Naive B cell (primary cell): ENCODE data around the gene SLC9C1. TPM values are rescaled to one million over a fixed set of nuclear protein-coding genes. Genes with fewer than 3 reads are reported as not detected.
A peak's percentile ranks its signal among the peaks of the same experiment; 100 is the strongest.
"Not testable (repeated sequence)": the region's sequence is repeated elsewhere in the genome, so short reads cannot be mapped to it uniquely, and the experiment has no call there.

Source experiments
- ATAC-seq, 2 donors: fragments of 150-1000 bp; cut with Tn5 transposase; 2 replicates each; pipeline ENCODE4 v1.10.0; 2021; ENCODE audit warnings: low read depth in 2 of 2, mild to moderate bottlenecking in 2 of 2, moderate library complexity in 2 of 2
- DNase-seq: peaks from one replicate; pipeline ENCODE4 v3.0.0; 2022
- H3K27ac Mint-ChIP-seq, 6 donors: one replicate each; pipeline ENCODE4 v1.8.0; 2020 to 2022; ENCODE audit warnings: mild to moderate bottlenecking in 6 of 6, mixed read lengths in 6 of 6, moderate library complexity in 5 of 6, inconsistent platforms in 2 of 6
- H3K27me3 Mint-ChIP-seq, 3 donors: one replicate each; pipeline ENCODE4 v1.8.0; 2021 to 2022; ENCODE audit warnings: mixed read lengths in 3 of 3, mild to moderate bottlenecking in 1 of 3
- H3K36me3 Mint-ChIP-seq, 2 donors: one replicate each; pipeline ENCODE4 v1.8.0; 2020 to 2022; ENCODE audit warnings: mixed read lengths in 2 of 2, inconsistent platforms in 1 of 2, mild to moderate bottlenecking in 1 of 2
- H3K4me1 Mint-ChIP-seq, 3 donors: one replicate each; pipeline ENCODE4 v1.8.0; 2020 to 2022; ENCODE audit warnings: mixed read lengths in 3 of 3, inconsistent platforms in 1 of 3, mild to moderate bottlenecking in 1 of 3, moderate library complexity in 1 of 3
- H3K4me3 Mint-ChIP-seq, 8 donors: one replicate each; pipeline ENCODE4 v1.8.0; 2020 to 2022; ENCODE audit warnings: mild to moderate bottlenecking in 8 of 8, mixed read lengths in 8 of 8, moderate library complexity in 8 of 8, inconsistent platforms in 2 of 8
- H3K9me3 Mint-ChIP-seq, 7 donors: one replicate each; pipeline ENCODE4 v1.8.0; 2020 to 2022; ENCODE audit warnings: mixed read lengths in 7 of 7, mild to moderate bottlenecking in 5 of 7, inconsistent platforms in 2 of 7, moderate library complexity in 1 of 7
- polyA plus RNA-seq, 6 donors: library from polyadenylated mRNA; unstranded; fragments of 300-500 nt; fragmentation: Illumina TruSeq; gene quantifications; one replicate each; pipeline ENCODE4 v1.2.3, GENCODE V29; 2021; ENCODE audit warnings: low read depth in 6 of 6

SLC9C1 gene
- polyA plus RNA-seq, 6 donors from 2014 or later: 0.34 to 0.98 TPM; not detected in 4

DNA sequence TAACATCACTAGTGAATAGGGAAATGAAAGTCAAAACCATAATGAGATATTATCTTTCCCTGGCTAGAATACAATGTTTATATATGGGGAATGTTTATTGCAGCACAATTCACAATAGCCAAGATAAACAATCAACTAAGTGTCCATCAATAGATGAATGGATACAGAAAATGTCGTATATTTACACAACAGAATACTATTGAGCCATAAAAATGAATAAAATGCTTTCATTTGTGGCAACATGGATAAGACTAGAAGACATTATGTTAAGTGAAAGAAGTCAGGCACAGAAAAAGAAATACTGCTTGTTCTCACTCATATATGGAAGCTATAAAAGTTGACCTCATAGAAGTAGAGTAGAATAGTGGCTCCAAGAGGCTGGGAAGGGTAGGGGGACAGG lies 65.2 kb downstream of the SLC9C1 start:
- Mint-ChIP-seq H3K36me3 (peaks cover 17 to 21% of the 10 kb centered on the region in 2 donors), H3K4me1 (no peaks in the 10 kb centered on the region), H3K27me3 (peaks cover 0 to 8% (median 0%) of the 10 kb centered on the region in 3 donors), H3K9me3 (peaks cover 11 to 41% (median 29%) of the 10 kb centered on the region in 7 donors), H3K4me3 (no peak overlapping the region), H3K27ac (no peak overlapping the region)
- ATAC-seq (no peak), DNase-seq (no peak)

DNA sequence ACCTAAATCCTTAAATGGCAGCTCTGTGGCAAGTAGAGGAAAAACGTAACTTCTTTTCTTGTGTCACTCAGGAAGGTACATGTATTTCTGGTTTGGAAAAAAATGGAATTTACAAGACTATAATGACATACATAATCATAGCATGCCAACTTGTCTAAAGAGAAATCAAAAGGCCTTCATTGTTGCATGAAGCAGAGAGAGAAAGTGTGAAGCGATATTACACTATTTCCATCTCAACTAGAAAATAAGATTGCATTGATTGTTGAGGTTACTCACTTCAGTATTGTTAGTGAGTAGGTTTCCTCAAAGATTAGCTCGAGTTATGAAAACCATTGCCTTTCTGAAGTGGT lies 93.7 kb downstream of the SLC9C1 start:
- H3K36me3 Mint-ChIP-seq: peaks cover 7 to 9% of the 10 kb centered on the region in 2 donors
- H3K4me3 Mint-ChIP-seq: no peak overlapping the region
- peaks cover 0 to 16% (median 9%) of the 10 kb centered on the region in 7 donors for H3K9me3 Mint-ChIP-seq
- no peak for DNase-seq
- no peaks in the 10 kb centered on the region for H3K4me1 Mint-ChIP-seq
- no peak for ATAC-seq
- H3K27ac Mint-ChIP-seq: no peak overlapping the region
- H3K27me3 Mint-ChIP-seq: peaks cover 0 to 7% (median 3%) of the 10 kb centered on the region in 3 donors

DNA sequence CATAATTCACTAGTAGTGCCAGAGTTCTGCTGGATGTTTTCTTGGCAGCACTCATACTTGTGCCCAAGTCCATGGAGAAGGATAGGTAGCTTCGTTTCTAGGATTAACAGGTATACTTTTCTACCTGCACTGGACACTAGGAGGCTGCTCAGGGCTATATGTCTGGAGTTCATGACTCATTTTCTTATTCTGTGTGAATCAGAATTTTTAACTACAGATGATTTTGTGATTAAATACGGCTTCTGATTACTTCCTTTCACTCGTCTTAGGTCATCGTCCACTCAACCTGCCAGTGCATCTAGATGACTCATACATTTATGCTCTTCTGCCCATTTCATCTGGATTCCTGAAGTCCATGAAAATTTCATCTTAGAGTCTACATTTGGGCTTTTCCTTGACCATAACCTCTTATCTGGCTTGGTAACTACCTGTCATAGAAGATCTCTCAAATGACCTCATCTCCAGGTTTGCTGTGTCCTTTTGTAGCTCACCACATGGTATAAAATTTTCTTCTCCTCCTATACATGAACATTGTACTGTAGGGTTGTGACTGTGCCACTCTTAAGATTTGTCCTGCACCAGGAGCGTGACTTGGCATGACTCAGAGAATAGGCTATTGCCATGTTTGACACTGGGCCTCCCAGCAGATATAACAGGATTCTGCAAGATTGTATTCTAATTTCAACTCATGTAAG lies 94.2 kb downstream of the SLC9C1 start:
- no peak overlapping the region for H3K4me3 Mint-ChIP-seq
- H3K9me3 Mint-ChIP-seq: peaks cover 0 to 22% (median 9%) of the 10 kb centered on the region in 7 donors
- no peaks in the 10 kb centered on the region for H3K4me1 Mint-ChIP-seq
- DNase-seq (no peak), ATAC-seq (no peak)
- H3K27ac Mint-ChIP-seq: no peak overlapping the region
- H3K36me3 Mint-ChIP-seq: peaks cover 7 to 9% of the 10 kb centered on the region in 2 donors
- H3K27me3 Mint-ChIP-seq: peaks cover 0 to 7% (median 3%) of the 10 kb centered on the region in 3 donors

- peaks cover 14 to 25% of the 10 kb centered on the region in 2 donors for H3K36me3 Mint-ChIP-seq
- H3K9me3 Mint-ChIP-seq: peaks cover 9 to 45% (median 19%) of the 10 kb centered on the region in 7 donors
- DNase-seq (no peak), ATAC-seq (no peak)
- no peak overlapping the region for H3K27ac Mint-ChIP-seq
- H3K27me3 Mint-ChIP-seq: no peaks in the 10 kb centered on the region
- no peaks in the 10 kb centered on the region for H3K4me1 Mint-ChIP-seq
- no peak overlapping the region for H3K4me3 Mint-ChIP-seq
Observed at GRCh38 chr3:112197131-112197530, 96.9 kb downstream of the SLC9C1 start.

DNA sequence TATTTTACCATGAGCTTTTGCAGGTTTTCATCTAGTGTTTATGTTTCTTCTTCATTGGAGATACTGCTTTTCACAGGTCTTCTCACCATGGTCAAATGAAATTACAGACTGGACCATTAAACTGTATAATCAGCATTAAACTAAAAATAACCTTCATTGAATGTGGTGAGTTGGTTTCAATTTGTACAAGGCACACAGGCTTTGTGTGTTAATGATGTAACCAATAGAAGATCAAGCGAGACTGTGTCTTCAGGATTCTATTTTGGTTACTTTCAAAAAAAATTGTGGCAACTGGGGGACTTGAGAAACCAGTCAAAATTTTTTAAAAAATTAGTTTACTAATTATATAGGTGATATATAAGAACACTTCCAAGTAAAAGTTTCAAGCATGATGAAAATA lies 106.7 kb downstream of the SLC9C1 start:
- Mint-ChIP-seq H3K36me3 (peaks cover 6 to 11% of the 10 kb centered on the region in 2 donors), H3K4me1 (peaks cover 0 to 4% (median 0%) of the 10 kb centered on the region in 3 donors), H3K27ac (no peak overlapping the region), H3K9me3 (peaks cover 5 to 26% (median 15%) of the 10 kb centered on the region in 7 donors), H3K4me3 (no peak overlapping the region), H3K27me3 (peaks cover 0 to 12% (median 5%) of the 10 kb centered on the region in 3 donors)
- no peak for ATAC-seq
- DNase-seq: no peak

GRCh38 chr3:112185423-112186035 lies 108.5 kb downstream of the SLC9C1 start:
- not testable (repeated sequence) for H3K36me3 Mint-ChIP-seq, H3K4me1 Mint-ChIP-seq, H3K27ac Mint-ChIP-seq
- peak; percentile 3 for DNase-seq
- Mint-ChIP-seq H3K4me3 (peak overlapping the region in 5 of 8 donors; percentile 12 to 57 (median 36)), H3K27me3 (peaks cover 0 to 12% (median 5%) of the 10 kb centered on the region in 3 donors), H3K9me3 (peaks cover 0 to 12% (median 4%) of the 10 kb centered on the region in 7 donors)
- ATAC-seq: peak; percentile 61 to 63

DNA sequence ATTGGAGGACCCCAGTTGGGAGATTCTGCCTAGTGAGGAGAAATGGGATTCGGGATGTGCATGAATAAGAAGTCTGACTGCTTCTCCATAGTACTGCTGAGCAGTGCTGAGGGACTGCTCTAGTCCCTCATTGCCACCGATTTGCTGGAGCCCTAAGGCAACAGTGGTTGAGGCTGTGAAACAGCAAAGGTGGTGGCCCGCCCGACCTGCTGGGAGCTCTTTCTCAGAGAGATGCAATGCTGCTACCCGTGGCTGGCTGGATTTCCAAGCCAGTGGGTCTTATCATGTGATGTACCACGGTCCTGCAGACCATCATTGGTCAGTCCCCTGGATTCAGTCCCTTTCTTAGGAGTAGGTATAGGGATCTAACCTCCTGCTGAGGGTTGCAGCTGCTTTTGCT lies 118.4 kb downstream of the SLC9C1 start:
- Mint-ChIP-seq H3K27me3 (no peaks in the 10 kb centered on the region), H3K4me3 (no peak overlapping the region), H3K9me3 (peaks cover 0 to 5% (median 0%) of the 10 kb centered on the region in 7 donors), H3K27ac (no peak overlapping the region), H3K36me3 (peaks cover 0 to 12% of the 10 kb centered on the region in 2 donors), H3K4me1 (no peaks in the 10 kb centered on the region)
- ATAC-seq: no peak
- DNase-seq: no peak

GRCh38 chr3:112175037-112175436 lies 119.0 kb downstream of the SLC9C1 start:
- H3K4me1 Mint-ChIP-seq: no peaks in the 10 kb centered on the region
- no peaks in the 10 kb centered on the region for H3K27me3 Mint-ChIP-seq
- no peak for DNase-seq
- H3K36me3 Mint-ChIP-seq: peaks cover 0 to 12% of the 10 kb centered on the region in 2 donors
- no peak overlapping the region for H3K4me3 Mint-ChIP-seq
- peaks cover 0 to 5% (median 0%) of the 10 kb centered on the region in 7 donors for H3K9me3 Mint-ChIP-seq
- no peak for ATAC-seq
- H3K27ac Mint-ChIP-seq: no peak overlapping the region

GRCh38 chr3:112171144-112171543 lies 122.9 kb downstream of the SLC9C1 start:
- H3K27me3 Mint-ChIP-seq: peaks cover 0 to 3% (median 0%) of the 10 kb centered on the region in 3 donors
- peaks cover 0 to 9% of the 10 kb centered on the region in 2 donors for H3K36me3 Mint-ChIP-seq
- H3K4me1 Mint-ChIP-seq: peaks cover 11 to 15% (median 12%) of the 10 kb centered on the region in 3 donors
- DNase-seq (no peak), ATAC-seq (peak in 1 of 2 donors; percentile 37)
- peak overlapping the region in 2 of 6 donors; percentile 17 to 24 for H3K27ac Mint-ChIP-seq
- H3K4me3 Mint-ChIP-seq: no peak overlapping the region
- peaks cover 0 to 5% (median 2%) of the 10 kb centered on the region in 7 donors for H3K9me3 Mint-ChIP-seq

DNA sequence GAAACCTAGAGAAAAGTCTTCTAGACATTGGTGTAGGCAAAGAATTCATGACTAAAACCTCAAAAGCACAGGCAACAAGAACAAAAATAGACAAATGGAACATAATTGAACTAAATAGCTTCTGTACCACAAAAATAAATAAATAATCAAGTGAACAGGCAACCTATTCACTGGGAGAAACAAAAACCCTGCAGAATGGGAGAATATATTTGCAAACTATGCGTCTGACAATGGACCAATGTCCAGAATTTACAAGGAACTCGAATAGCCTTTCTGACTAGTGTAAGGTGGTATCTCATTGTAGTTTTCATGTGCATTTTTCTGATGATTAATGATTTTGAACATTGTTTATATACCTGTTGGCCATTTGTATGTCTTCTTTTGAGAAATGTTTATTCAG lies 124.0 kb downstream of the SLC9C1 start:
- Mint-ChIP-seq H3K4me1 (peaks cover 11 to 15% (median 12%) of the 10 kb centered on the region in 3 donors), H3K27ac (no peak overlapping the region), H3K9me3 (peaks cover 0 to 5% (median 2%) of the 10 kb centered on the region in 7 donors), H3K4me3 (no peak overlapping the region), H3K36me3 (peaks cover 0 to 8% of the 10 kb centered on the region in 2 donors), H3K27me3 (peaks cover 0 to 3% (median 0%) of the 10 kb centered on the region in 3 donors)
- DNase-seq (no peak), ATAC-seq (no peak)

GRCh38 chr3:112167758-112168157 lies 126.3 kb downstream of the SLC9C1 start:
- Mint-ChIP-seq H3K27me3 (peaks cover 0 to 3% (median 0%) of the 10 kb centered on the region in 3 donors), H3K27ac (peak overlapping the region in 2 of 6 donors; percentile 22 to 70), H3K4me3 (no peak overlapping the region), H3K9me3 (peaks cover 0 to 7% (median 4%) of the 10 kb centered on the region in 7 donors), H3K36me3 (peaks cover 0 to 3% of the 10 kb centered on the region in 2 donors), H3K4me1 (peaks cover 11 to 15% (median 12%) of the 10 kb centered on the region in 3 donors)
- DNase-seq (peak; percentile 31), ATAC-seq (peak; percentile 81 to 95)

DNA sequence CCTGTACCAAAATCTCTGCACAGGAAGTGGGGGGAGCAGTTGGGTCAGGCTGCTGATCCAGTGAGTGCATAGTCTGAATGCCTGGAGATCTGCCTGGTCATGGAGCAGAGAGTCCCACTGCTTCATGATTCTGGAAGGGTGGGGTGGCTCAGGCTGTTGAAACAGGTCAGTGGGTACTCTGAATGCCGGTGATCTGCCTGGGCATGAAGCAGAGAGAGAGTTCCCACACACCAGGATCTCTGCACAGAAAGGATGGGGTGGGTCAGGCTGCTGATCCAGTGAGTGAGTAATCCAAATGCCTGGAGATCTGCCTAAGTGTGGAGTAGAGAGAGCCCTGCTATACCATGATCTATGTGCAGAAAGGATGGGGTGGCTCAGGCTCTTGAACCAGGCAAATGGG lies 144.9 kb downstream of the SLC9C1 start:
- no peak for DNase-seq
- Mint-ChIP-seq H3K27ac (peak overlapping the region in 1 of 6 donors; percentile 27), H3K4me1 (no peaks in the 10 kb centered on the region), H3K9me3 (peaks cover 7 to 37% (median 32%) of the 10 kb centered on the region in 7 donors), H3K4me3 (peak overlapping the region in 1 of 8 donors; percentile 62), H3K36me3 (peaks cover 0 to 44% of the 10 kb centered on the region in 2 donors), H3K27me3 (no peaks in the 10 kb centered on the region)
- ATAC-seq: no peak

DNA sequence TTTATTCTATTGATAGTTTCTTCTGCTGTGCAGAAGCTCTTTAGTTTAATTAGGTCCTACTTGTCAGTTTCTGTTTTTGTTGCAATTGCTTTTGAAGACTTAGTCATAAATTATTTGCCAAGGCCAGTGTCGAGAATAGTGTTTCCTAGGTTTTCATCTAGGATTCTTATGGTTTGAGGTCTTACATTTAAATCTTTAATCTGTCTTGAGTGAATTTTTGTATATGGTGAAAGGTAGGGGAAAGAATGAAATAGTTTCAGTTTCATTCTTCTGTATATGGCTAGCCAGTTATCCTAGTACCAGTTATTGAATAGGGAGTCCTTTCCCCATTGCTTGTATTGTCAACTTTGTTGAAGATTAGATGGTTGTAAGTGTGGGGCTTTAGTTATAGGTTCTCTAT lies 150.3 kb downstream of the SLC9C1 start:
- Mint-ChIP-seq H3K36me3 (peaks cover 0 to 36% of the 10 kb centered on the region in 2 donors), H3K27me3 (no peaks in the 10 kb centered on the region), H3K9me3 (peaks cover 7 to 40% (median 28%) of the 10 kb centered on the region in 7 donors), H3K4me1 (peaks cover 0 to 6% (median 0%) of the 10 kb centered on the region in 3 donors), H3K4me3 (no peak overlapping the region), H3K27ac (no peak overlapping the region)
- ATAC-seq (no peak), DNase-seq (no peak)

DNA sequence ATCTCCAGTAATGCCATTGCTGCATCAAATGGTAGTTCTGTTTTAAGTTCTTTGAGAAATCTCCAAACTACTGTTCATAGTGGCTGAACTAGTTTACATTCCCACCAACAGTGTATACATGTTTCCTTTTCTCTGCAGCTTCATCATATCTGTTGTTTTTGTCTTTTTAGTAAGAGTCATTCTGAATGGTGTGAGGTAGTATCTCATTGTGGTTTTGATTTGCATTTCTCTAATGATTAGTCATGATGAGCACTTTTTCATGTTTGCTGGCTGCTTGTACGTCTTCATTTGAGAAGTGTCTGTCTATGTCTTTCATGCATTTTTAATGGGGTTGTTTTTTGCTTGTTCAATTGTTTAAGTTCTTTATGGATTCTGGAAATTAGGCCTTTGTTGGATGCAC lies 150.8 kb downstream of the SLC9C1 start:
- Mint-ChIP-seq H3K4me3 (no peak overlapping the region), H3K9me3 (peaks cover 7 to 39% (median 26%) of the 10 kb centered on the region in 7 donors), H3K27ac (no peak overlapping the region), H3K36me3 (peaks cover 0 to 33% of the 10 kb centered on the region in 2 donors), H3K4me1 (peaks cover 0 to 8% (median 2%) of the 10 kb centered on the region in 3 donors), H3K27me3 (no peaks in the 10 kb centered on the region)
- peak in 1 of 2 donors; percentile 21 for ATAC-seq
- DNase-seq: no peak
